GM12875 (cell line): Measurements from ENCODE around the gene MYO15A.
"Not testable (repeated sequence)": the region's sequence is repeated elsewhere in the genome, so short reads cannot be mapped to it uniquely, and the experiment has no call there.

Experiments used
- H3K4me3 ChIP-seq: one replicate; pipeline ENCODE4 v1.5.1; 2011; ENCODE audit warnings: low read depth, low read length, control low read depth
- TF ChIP-seq, protein P1 (sequence below): IDR thresholded peaks from 2 replicates; pipeline ENCODE4 v1.5.1; 2011; ENCODE audit warnings: low read depth, mild to moderate bottlenecking, control low read depth, inconsistent platforms, low read length, moderate library complexity, borderline replicate concordance; ENCODE audit not compliant: insufficient read depth

Gene MYO15A

DNA sequence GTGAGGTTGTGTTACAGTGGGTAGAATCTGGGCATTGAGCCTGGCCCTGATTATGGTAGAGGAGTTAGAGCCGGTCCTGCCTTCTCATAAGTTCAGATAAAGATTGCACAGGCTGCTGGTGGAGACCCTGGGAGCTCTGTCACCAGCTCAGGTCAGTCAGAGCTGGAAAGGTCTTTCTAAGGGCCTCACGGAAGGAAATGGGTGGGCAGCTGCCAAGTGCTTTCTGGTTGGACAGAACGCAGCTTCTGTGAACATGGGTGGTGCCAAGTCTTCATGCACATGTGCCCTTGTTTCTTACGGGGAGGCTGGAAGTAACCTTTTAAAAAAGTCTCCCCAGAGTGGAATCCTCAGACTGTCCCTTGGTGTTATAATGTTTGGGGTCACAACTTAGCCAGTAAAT lies 90.0 kb downstream of the MYO15A start:
- H3K4me3 ChIP-seq = no peak overlapping the region

DNA sequence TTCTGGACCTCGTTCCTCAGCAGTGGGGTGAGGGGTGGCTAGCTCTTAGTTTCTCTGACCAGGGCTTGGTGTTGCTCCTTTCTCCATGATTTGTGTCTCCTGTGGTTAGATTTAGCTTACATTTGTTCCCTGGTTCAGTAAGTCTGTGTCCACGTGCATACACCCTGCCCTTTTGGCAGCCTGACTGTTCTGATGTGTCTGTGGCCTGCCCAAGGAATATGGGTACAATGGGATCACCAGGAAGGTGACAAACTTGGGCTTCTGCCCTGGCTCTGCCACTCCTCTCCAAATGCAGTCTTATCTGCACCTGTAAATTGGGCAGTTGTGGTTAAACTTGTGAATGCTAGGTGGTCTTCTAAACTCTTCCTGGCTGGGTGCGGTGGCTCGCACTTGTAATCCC lies 92.6 kb downstream of the MYO15A start:
- TF ChIP-seq, protein P1, sequence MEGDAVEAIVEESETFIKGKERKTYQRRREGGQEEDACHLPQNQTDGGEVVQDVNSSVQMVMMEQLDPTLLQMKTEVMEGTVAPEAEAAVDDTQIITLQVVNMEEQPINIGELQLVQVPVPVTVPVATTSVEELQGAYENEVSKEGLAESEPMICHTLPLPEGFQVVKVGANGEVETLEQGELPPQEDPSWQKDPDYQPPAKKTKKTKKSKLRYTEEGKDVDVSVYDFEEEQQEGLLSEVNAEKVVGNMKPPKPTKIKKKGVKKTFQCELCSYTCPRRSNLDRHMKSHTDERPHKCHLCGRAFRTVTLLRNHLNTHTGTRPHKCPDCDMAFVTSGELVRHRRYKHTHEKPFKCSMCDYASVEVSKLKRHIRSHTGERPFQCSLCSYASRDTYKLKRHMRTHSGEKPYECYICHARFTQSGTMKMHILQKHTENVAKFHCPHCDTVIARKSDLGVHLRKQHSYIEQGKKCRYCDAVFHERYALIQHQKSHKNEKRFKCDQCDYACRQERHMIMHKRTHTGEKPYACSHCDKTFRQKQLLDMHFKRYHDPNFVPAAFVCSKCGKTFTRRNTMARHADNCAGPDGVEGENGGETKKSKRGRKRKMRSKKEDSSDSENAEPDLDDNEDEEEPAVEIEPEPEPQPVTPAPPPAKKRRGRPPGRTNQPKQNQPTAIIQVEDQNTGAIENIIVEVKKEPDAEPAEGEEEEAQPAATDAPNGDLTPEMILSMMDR = no peak

More for the DNA sequence above, 90.0 kb downstream of the MYO15A start:
- TF ChIP-seq, protein P1 = no peak

DNA sequence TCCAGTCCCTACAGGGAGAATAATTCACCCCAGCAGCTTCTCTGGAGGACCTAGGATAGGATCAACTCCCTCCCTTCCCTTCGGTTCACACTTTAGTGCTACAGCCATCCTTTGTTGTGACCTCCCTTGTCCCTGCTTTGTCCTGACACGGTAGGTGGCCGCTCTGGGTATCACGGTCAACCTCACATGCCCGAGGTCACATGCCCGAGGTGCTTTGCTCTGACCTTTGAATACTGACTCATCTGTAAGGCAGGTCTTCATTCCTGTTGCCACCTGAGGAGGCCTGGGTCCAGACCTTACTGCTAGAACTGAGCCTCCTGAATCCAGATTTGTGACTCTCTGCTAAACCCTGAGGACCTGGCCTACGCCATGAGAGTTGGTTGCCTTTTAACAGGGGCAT lies 94.8 kb downstream of the MYO15A start:
- H3K4me3 ChIP-seq = no peak overlapping the region
- TF ChIP-seq, protein P1 = no peak

More for the DNA sequence above, 92.6 kb downstream of the MYO15A start:
- H3K4me3 ChIP-seq = no peak overlapping the region

DNA sequence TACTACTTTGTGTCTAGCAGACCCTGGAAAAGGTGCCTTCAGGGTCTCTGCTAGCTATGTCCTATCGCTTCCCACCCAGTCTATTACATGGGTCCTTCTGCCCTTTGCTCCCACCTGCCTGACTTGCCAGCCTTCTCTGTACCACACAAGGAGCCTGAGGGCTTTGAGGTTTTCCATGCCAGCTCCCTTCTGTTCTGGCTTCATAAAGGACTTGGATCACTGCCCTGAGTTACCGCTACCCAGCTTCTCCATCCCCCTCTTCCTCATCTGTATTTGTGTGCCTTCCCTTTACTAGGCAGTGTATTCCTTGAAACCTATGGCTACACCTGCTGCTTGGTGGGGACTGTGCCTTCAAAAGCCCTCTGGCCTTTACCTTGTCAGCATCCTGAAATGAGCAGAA lies 97.3 kb downstream of the MYO15A start:
- H3K4me3 ChIP-seq = no peak overlapping the region
- TF ChIP-seq, protein P1 = no peak

DNA sequence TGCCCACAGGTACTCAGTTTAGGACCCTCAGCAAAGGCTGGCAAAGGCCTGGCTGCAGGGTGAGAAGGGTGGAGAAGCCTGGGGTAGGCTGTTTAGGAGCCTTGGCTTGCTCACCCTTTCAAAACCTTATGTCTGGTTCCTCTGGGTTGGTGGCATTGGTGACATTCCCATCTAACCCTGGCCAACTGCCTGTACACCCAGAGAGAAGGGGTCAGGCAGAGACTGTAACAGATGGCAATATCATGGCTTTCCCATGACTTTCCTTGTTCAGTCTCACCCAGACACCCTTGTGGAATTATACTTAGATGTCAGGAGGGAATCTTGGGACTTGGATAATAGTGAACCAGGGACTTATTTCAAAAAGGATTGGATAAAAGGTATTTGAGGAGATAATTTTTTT lies 98.4 kb downstream of the MYO15A start:
- TF ChIP-seq, protein P1 = no peak
- no peak overlapping the region for H3K4me3 ChIP-seq

DNA sequence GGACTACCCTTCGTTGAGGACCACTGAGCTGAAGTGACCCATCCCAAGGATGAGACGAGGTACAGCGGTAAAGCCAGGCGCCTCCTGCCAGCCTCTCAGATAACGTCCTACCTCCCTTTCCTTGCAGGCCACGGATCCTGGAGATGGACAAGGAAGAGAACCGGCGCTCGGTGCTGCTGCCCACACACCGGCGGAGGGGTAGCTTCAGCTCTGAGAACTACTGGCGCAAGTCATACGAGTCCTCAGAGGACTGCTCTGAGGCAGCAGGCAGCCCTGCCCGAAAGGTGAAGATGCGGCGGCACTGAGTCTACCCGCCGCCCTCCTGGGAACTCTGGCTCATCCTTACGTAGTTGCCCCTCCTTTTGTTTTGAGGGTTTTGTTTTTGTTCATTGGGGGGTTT lies 99.5 kb downstream of the MYO15A start:
- TF ChIP-seq, protein P1 = no peak
- H3K4me3 ChIP-seq = no peak overlapping the region

DNA sequence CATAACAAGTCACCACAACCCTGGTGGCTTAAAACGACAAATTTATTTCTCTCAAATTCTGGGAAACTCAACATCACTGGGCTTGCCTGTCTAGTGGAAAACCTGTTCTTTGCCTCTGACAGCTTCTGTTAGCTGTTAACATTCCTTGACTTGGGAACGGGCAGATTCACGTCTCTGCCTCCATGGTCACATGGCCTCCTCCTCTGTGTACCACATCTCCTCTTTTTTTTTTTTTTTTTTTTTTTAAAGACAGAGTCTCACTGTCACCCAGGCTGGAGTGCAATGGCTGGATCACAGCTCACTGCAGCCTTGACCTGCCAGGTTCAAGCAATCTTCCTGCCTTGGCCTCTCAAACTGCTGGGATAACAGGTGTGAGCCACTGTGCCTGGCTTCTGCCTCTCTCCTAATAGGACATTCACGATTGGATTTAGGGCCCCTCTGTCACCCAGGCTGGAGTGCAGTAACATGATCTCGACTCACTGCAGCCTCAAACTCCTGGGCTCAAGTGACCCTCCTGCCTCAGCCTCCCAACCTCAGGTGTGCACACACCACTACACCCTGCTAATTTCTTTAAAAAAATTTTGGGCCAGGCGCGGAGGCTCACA lies 105.2 kb downstream of the MYO15A start:
- TF ChIP-seq, protein P1 = no peak
- H3K4me3 ChIP-seq = no peak overlapping the region

GRCh38 chr17:18216906-18217305 lies 108.3 kb downstream of the MYO15A start:
- not testable (repeated sequence) for H3K4me3 ChIP-seq
